ENCODE measurements around the gene CNPY3. TPM values are rescaled to one million over a fixed set of nuclear protein-coding genes. Genes with fewer than 3 reads are reported as not detected.
"Not testable (repeated sequence)": the region's sequence is repeated elsewhere in the genome, so short reads cannot be mapped to it uniquely, and the experiment has no call there.

The CNPY3 gene
- 100 to 1,000 TPM; 153 to 199 (median 177) TPM for polyA plus RNA-seq (ENCODE audit: low read depth in 6 of 6)

GRCh38 chr6:42928986-42929820, at the start of gene CNPY3:
TSS of gene CNPY3 (plus strand) at chr6:42929480. CDS start at chr6:42929571, 91 bp downstream.
- peak; percentile 75 for ATAC-seq (ENCODE audit: low read depth in 2 of 2)
- Mint-ChIP-seq H3K4me3 (peak within 1 kb of the TSS; percentile 98 to 100 (median 100)), H3K4me1 (peaks cover 36 to 55% (median 47%) of the 10 kb centered on the region in 3 donors), H3K36me3 (peaks cover 10 to 12% of the 10 kb centered on the region in 2 donors), H3K9me3 (no peaks in the 10 kb centered on the region), H3K27ac (peak within 1 kb of the TSS; percentile 99 to 100 (median 100)), H3K27me3 (no peaks in the 10 kb centered on the region)
- peak; percentile 94 for DNase-seq

GRCh38 chr6:42880240-42880817, 49.0 kb upstream of the CNPY3 start:
- not testable (repeated sequence) for ATAC-seq (ENCODE audit: low read depth in 2 of 2); DNase-seq; H3K27me3 Mint-ChIP-seq; H3K9me3 Mint-ChIP-seq
- Mint-ChIP-seq H3K4me3 (peak overlapping the region; percentile 91 to 99 (median 96)), H3K4me1 (peaks cover 10 to 34% (median 11%) of the 10 kb centered on the region in 3 donors), H3K27ac (peak overlapping the region; percentile 95 to 100 (median 98)), H3K36me3 (peaks cover 14 to 15% of the 10 kb centered on the region in 2 donors)

- Mint-ChIP-seq H3K4me3 (peak overlapping the region; percentile 91 to 99 (median 96)), H3K27ac (peak overlapping the region; percentile 95 to 100 (median 98)), H3K36me3 (peaks cover 14 to 18% of the 10 kb centered on the region in 2 donors), H3K4me1 (peaks cover 10 to 34% (median 11%) of the 10 kb centered on the region in 3 donors)
- not testable (repeated sequence) for H3K27me3 Mint-ChIP-seq; ATAC-seq (ENCODE audit: low read depth in 2 of 2); H3K9me3 Mint-ChIP-seq; DNase-seq
Observed at GRCh38 chr6:42880871-42881270, 48.4 kb upstream of the CNPY3 start.

GRCh38 chr6:42885702-42886101, 43.6 kb upstream of the CNPY3 start:
- Mint-ChIP-seq H3K36me3 (peaks cover 14 to 22% of the 10 kb centered on the region in 2 donors), H3K4me1 (peaks cover 5 to 28% (median 7%) of the 10 kb centered on the region in 3 donors), H3K27ac (no peak overlapping the region), H3K27me3 (no peaks in the 10 kb centered on the region), H3K9me3 (no peaks in the 10 kb centered on the region), H3K4me3 (peak overlapping the region in 1 of 8 donors; percentile 31)
- DNase-seq, result no peak
- ATAC-seq (ENCODE audit: low read depth in 2 of 2), result no peak

GRCh38 chr6:42888201-42888600, 41.1 kb upstream of the CNPY3 start:
- H3K4me1 Mint-ChIP-seq, result peaks cover 11 to 26% (median 18%) of the 10 kb centered on the region in 3 donors
- peak overlapping the region in 2 of 6 donors; percentile 28 to 34 for H3K27ac Mint-ChIP-seq
- not testable (repeated sequence) for H3K9me3 Mint-ChIP-seq; DNase-seq; H3K27me3 Mint-ChIP-seq; ATAC-seq (ENCODE audit: low read depth in 2 of 2)
- peaks cover 14 to 19% of the 10 kb centered on the region in 2 donors for H3K36me3 Mint-ChIP-seq
- H3K4me3 Mint-ChIP-seq, result peak overlapping the region in 1 of 8 donors; percentile 59

GRCh38 chr6:42889815-42890214, 39.5 kb upstream of the CNPY3 start:
- no peaks in the 10 kb centered on the region for H3K9me3 Mint-ChIP-seq
- ATAC-seq (ENCODE audit: low read depth in 2 of 2) (no peak), DNase-seq (no peak)
- peak overlapping the region in 5 of 6 donors; percentile 62 to 97 (median 95) for H3K27ac Mint-ChIP-seq
- H3K4me1 Mint-ChIP-seq, result peaks cover 24 to 35% (median 32%) of the 10 kb centered on the region in 3 donors
- H3K27me3 Mint-ChIP-seq, result no peaks in the 10 kb centered on the region
- peaks cover 0 to 7% of the 10 kb centered on the region in 2 donors for H3K36me3 Mint-ChIP-seq
- H3K4me3 Mint-ChIP-seq, result peak overlapping the region; percentile 95 to 99 (median 98)

GRCh38 chr6:42890311-42891198, 38.7 kb upstream of the CNPY3 start:
- DNase-seq (peak; percentile 87), ATAC-seq (ENCODE audit: low read depth in 2 of 2) (peak; percentile 95 to 96)
- H3K36me3 Mint-ChIP-seq, result peaks cover 0 to 7% of the 10 kb centered on the region in 2 donors
- no peaks in the 10 kb centered on the region for H3K27me3 Mint-ChIP-seq
- H3K4me1 Mint-ChIP-seq, result peaks cover 24 to 35% (median 32%) of the 10 kb centered on the region in 3 donors
- H3K27ac Mint-ChIP-seq, result peak overlapping the region; percentile 75 to 97 (median 95)
- H3K9me3 Mint-ChIP-seq, result no peaks in the 10 kb centered on the region
- peak overlapping the region; percentile 95 to 99 (median 98) for H3K4me3 Mint-ChIP-seq

- Mint-ChIP-seq H3K36me3 (peaks cover 0 to under 1% of the 10 kb centered on the region in 2 donors), H3K27me3 (no peaks in the 10 kb centered on the region), H3K4me3 (peak overlapping the region; percentile 95 to 99 (median 98)), H3K27ac (peak overlapping the region; percentile 75 to 97 (median 95)), H3K9me3 (no peaks in the 10 kb centered on the region), H3K4me1 (peaks cover 24 to 35% (median 32%) of the 10 kb centered on the region in 3 donors)
- ATAC-seq (ENCODE audit: low read depth in 2 of 2) (no peak), DNase-seq (no peak)
Observed at GRCh38 chr6:42891199-42891722, 38.0 kb upstream of the CNPY3 start.

- DNase-seq, result peak; percentile 52
- peaks cover 24 to 34% (median 32%) of the 10 kb centered on the region in 3 donors for H3K4me1 Mint-ChIP-seq
- H3K27me3 Mint-ChIP-seq; H3K36me3 Mint-ChIP-seq; H3K9me3 Mint-ChIP-seq; ATAC-seq (ENCODE audit: low read depth in 2 of 2): not testable (repeated sequence)
- peak overlapping the region; percentile 24 to 86 (median 75) for H3K4me3 Mint-ChIP-seq
- peak overlapping the region in 5 of 6 donors; percentile 54 to 94 (median 88) for H3K27ac Mint-ChIP-seq
Observed at GRCh38 chr6:42894041-42894828, 35.0 kb upstream of the CNPY3 start.

GRCh38 chr6:42896178-42896719, 33.0 kb upstream of the CNPY3 start:
- Mint-ChIP-seq H3K36me3 (no peaks in the 10 kb centered on the region), H3K4me1 (peaks cover 19 to 22% (median 21%) of the 10 kb centered on the region in 3 donors), H3K27ac (no peak overlapping the region), H3K4me3 (no peak overlapping the region), H3K9me3 (no peaks in the 10 kb centered on the region), H3K27me3 (no peaks in the 10 kb centered on the region)
- no peak for DNase-seq
- ATAC-seq (ENCODE audit: low read depth in 2 of 2), result no peak

- no peaks in the 10 kb centered on the region for H3K9me3 Mint-ChIP-seq
- no peaks in the 10 kb centered on the region for H3K27me3 Mint-ChIP-seq
- H3K27ac Mint-ChIP-seq, result peak overlapping the region in 2 of 6 donors; percentile 49 to 75
- DNase-seq, result peak; percentile 71
- ATAC-seq (ENCODE audit: low read depth in 2 of 2), result peak in 1 of 2 donors; percentile 27
- no peaks in the 10 kb centered on the region for H3K36me3 Mint-ChIP-seq
- H3K4me3 Mint-ChIP-seq, result no peak overlapping the region
- H3K4me1 Mint-ChIP-seq, result peaks cover 12 to 20% (median 13%) of the 10 kb centered on the region in 3 donors
Observed at GRCh38 chr6:42898891-42899361, 30.4 kb upstream of the CNPY3 start.

GRCh38 chr6:42899871-42900270, 29.4 kb upstream of the CNPY3 start:
- Mint-ChIP-seq H3K27me3 (no peaks in the 10 kb centered on the region), H3K9me3 (no peaks in the 10 kb centered on the region)
- ATAC-seq (ENCODE audit: low read depth in 2 of 2), result no peak

More at GRCh38 chr6:42899871-42900270, 29.4 kb upstream of the CNPY3 start:
- peaks cover 5 to 13% (median 7%) of the 10 kb centered on the region in 3 donors for H3K4me1 Mint-ChIP-seq
- H3K27ac Mint-ChIP-seq, result no peak overlapping the region
- DNase-seq, result no peak
- H3K4me3 Mint-ChIP-seq, result no peak overlapping the region
- H3K36me3 Mint-ChIP-seq, result no peaks in the 10 kb centered on the region
